NCI-H345 treated with DMSO at 0.1 percent for 48 hours (cell line): ENCODE results near the gene USP7.
"Not testable (repeated sequence)": the region's sequence is repeated elsewhere in the genome, so short reads cannot be mapped to it uniquely, and the experiment has no call there.

Experiments used
- DNase-seq: peaks from one replicate; lab custom pipeline; 2025; ENCODE audit not compliant: unreplicated experiment; lab: John Stamatoyannopoulos, UW

USP7 gene

DNA sequence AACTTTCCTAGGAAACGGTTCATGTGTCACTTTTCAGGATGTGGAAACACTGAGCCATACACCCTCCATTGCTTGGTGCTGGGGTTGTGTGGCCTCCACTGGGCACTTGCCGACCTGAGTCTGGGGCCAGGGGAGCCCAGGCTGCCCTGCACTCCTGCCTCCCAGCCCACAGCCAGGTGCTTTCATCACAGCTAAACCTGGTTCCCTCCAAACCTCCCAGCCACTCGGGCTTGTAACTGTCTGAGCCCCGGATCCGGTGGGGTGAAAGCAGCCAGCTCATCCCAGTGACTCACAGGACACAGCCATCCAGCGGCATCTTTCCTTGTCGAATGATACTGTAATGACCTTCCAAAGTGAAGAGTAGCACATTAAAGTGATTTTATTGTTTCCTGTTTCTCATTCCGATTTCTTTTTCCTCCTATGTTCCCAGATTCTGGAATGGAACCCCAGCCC is 114.7 kb downstream of the USP7 start:
- DNase-seq, result no peak

DNA sequence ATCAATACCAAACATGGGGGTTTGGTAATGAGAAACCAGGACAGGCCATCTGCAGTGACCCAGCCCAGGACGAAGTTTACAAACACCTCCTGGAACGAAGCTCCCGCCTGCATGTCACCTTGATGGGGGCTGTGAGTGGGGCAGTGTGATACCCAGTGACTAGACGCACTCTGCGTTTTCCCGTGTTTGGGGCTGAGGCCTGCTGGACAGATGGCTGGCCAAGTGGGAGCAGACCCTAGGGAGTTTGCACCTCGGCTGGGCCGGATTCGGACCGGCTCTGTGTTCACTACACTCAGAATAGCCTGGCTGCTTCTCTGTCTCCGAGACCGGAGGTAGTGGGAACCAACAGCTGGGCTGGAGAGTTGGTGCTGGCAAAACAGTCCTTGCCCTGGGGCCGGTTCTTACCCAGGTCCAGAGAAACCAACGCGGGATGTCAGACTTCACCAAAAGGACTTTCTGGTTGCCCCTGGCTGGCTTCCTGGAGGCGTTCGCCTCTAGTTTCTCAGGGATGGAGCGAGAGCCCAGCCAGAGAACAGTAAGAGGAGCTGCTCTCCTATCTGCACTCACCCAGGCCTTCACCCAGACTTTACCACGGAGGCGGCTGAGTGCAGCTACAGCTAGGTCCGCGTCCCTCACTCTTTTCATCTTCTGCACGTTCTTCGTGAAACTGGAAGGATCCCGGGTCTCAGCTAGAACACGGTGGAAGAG is 115.3 kb downstream of the USP7 start:
- DNase-seq, result no peak

DNA sequence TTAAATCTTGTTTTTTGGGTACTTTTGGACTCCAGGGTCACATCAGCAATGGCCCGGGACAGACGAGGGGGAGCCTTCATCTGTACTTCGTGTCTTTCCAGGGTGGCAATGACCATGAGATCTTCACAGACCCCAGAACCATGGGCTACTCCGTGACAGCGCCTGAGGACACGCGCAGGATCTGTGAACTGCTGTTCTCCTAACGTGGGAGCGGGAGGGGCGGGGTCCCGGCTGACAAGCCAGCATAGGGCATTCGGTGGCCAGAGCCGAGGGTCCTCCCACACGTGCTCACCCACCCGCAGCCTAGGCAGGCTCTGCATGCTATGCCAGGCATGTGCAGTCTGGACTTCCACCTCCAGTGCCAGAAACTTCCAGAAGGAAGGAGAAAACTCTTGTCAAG is 116.1 kb downstream of the USP7 start:
- no peak for DNase-seq

DNA sequence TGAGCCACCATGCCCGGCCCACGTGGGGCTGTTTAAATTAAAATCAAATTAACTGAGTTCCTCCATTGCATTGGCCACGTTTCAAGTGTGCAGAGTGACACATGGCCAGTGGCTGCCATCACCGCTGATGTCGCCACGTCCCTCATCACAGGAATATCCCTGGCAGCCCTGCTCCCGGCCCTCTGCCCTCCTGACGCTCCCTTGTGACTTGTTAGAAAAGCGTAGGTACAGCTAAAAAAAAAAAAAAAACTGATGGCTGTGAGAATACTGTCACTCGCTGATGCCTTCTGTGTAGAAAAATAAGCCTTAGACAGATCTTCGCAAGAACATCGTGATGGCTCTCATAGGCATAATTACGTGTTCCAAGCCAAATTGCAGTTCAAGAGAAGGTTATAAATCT is 116.6 kb downstream of the USP7 start:
- DNase-seq, result no peak

DNA sequence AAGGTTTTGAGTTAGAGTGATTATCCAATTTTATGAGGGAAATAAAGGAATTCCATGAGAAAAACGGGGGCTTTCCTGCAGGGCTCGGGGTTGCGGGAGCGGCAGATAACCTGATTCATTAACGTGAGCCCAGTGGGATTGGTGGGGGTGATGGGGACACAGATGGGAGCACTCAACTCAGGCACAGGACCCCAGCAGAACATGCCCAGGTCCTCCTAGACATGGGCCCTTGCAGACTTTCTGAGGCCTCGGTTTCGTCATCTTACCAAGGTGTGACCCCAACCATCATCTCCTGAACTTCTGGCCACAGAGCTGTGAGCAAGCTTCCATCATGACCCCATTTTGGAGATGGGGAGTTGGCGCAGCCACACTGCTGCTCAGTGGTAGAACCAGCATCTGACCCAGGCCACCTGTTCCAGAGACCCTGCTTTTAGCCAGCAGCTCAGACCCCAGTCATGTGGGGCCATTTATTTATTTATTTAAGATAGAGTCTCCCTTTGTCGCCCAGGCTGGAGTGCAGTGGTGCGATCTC is 117.2 kb downstream of the USP7 start:
- DNase-seq, result no peak

DNA sequence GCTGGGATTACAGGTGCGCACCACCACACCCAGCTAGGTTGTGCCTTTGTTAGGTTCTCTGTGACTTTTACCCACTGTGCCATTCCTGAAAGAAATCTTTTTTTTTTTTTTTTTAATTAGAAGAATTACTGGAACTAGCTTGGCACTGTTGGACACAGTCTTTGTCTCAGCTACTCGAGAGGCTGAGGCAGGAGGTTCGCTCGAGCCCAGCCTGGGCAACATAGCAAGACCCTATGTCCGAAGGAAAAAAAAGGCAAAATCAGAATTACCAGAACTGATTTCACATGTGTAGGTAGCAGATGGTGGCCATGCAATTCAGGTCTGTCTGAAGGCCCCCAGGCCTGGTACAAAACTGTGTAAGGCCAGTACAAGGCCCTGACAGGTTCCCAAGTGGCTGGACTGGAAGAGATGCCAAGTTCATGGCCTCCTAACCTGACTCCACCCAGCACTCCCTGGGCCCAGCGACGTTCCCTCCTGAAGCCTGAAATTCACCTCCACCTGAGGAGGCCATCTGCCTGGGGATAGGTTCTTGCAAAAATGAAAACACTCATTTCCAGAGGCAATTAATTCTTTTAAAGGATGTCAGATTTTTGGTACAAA is 117.9 kb downstream of the USP7 start:
- no peak for DNase-seq

DNA sequence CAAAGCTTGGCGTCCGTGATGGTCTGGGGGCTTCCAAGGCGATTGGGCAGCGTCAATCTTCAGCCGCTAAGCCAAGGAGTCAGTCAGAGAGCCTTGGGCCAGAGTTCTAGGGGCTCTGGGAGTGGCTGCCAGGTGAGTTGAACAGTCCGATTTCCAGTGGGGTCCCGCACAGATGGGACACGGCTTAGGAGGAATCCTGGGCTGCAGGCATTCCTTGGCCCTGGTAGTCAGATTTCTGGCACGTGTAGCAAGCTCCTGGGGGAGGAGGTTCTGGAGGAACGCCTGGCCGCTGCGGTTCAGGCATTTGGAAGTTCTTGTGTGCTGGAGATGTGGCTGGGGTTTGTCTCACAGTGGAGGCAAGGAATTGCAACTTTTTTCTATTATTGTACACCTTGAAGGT is 120.4 kb downstream of the USP7 start:
- DNase-seq, result not testable (repeated sequence)
